ENCODE data around the gene NKD2.

- no peak for TF ChIP-seq EZH2 (IDR thresholded peaks at IDR 0.05; ENCODE audit: low read length)
- no peak for TF ChIP-seq CTCF (optimal IDR thresholded peaks at IDR 0.05 in 1 of 3, IDR thresholded peaks at IDR 0.05 in 1 of 3, conservative IDR thresholded peaks at IDR 0.05 in 1 of 3; ENCODE audit: extremely low read depth in 1 of 3, insufficient read depth in 2 of 3, low read length in 3 of 3)
Measured at GRCh38 chr5:1035421-1036405, 27.1 kb downstream of the NKD2 start.
